HL-60 (cell line): ENCODE data around the gene IGF2R.

ENCODE experiments used
- CTCF ChIP-seq: IDR thresholded peaks from one replicate; pipeline ENCODE4 v1.5.1; 2011; ENCODE audit warnings: low read length, control low read depth, inconsistent platforms; ENCODE audit not compliant: insufficient read depth
- POLR2AphosphoS5 ChIP-seq: IDR thresholded peaks from 2 replicates; pipeline ENCODE4 v1.6.1; 2012; ENCODE audit warnings: low read depth

DNA sequence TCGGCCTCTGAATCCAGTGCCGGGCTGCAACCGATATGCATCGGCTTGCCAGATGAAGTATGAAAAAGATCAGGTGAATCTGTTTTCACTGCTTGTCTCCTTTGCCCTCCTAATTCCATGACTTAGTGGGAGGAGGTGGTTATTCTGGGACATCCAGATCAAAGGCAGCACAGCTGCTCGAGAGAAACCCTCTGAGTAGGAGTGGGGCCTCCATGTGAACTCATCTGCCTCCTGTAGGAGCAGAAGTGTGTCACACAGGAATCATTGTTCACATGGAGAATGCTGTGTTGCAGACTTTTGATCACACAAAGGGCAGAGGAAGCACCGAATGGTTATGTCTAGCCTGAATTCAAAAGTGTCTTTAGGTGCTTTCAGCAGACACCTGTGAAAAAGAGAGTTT, 79.6 kb downstream of the IGF2R start:
- TF ChIP-seq CTCF (no peak), POLR2AphosphoS5 (no peak)
